ENCODE data around the gene SLC25A19. TPM values are rescaled to one million over a fixed set of nuclear protein-coding genes. Genes with fewer than 3 reads are reported as not detected.
"Not testable (repeated sequence)": the region's sequence is repeated elsewhere in the genome, so short reads cannot be mapped to it uniquely, and the experiment has no call there.

Gene SLC25A19
- total and polyA plus RNA-seq, 9 donors, result 4.1 to 12.1 (median 7.4) TPM

DNA sequence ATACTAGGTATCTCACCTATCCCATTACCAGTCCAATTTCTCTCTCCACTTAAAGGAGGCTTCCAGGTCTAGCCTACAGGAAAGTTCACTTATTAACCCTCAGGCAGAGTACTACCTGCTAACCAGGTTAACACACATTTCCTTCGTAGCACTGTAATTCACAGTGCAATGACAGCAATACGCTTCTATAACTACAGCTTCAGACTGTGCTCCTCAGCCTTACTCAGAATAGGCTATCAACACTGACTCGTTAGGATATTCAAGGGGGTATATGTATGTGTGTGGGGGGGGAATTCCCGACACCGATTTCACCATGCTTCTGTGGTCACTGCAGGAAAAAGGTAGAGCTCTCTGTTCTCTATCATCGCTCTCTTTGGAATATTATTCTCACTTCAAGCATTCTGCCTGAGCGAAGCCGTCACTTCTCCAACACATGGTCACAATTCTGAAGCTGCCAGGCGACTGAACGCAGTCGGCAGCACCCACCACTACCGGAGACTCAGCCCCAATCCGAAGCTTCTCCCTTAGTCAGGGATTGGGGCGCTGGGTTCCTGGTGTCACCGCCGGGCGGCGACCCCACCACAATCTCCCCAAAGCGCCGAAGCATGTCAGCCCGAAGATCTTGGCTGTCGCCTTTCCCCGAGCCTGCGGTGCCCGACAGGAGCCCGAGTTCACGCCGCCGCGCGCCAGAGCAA, 28.4 kb downstream of the SLC25A19 start:
- no peaks in the 10 kb centered on the region for H3K36me3 ChIP-seq
- peak overlapping the region; percentile 94 to 98 for H3K27ac ChIP-seq
- no peak for DNase-seq
- H3K9me3 ChIP-seq, result no peaks in the 10 kb centered on the region
- no peaks in the 10 kb centered on the region for H3K27me3 ChIP-seq
- peaks cover 6% of the 10 kb centered on the region for H3K4me1 ChIP-seq (ENCODE audit: insufficient read depth)
- WGBS, 3 donors, result 1 to 3% (median 1%) methylated on average over 25 to 31 of the region's 31 CpGs
- TF ChIP-seq POLR2A (IDR thresholded peaks at IDR 0.05), result no peak
- TF ChIP-seq EP300 (IDR thresholded peaks at IDR 0.05), result no peak
- TF ChIP-seq CTCF (IDR thresholded peaks at IDR 0.05), result no peak
- peak overlapping the region; percentile 91 for H3K4me3 ChIP-seq
- intact Hi-C loops (cut with DNase I), result no loop called here

- H3K9me3 ChIP-seq; intact Hi-C loops (cut with DNase I); H3K27ac ChIP-seq; H3K27me3 ChIP-seq; DNase-seq; H3K4me3 ChIP-seq; H3K36me3 ChIP-seq; H3K4me1 ChIP-seq (ENCODE audit: insufficient read depth): not testable (repeated sequence)
- WGBS, 3 donors, result 45 to 60% (median 49%) methylated on average over 2 of the region's 2 CpGs
These were observed 32.0 kb downstream of the SLC25A19 start for GRCh38 chr17:75257228-75257627.

DNA sequence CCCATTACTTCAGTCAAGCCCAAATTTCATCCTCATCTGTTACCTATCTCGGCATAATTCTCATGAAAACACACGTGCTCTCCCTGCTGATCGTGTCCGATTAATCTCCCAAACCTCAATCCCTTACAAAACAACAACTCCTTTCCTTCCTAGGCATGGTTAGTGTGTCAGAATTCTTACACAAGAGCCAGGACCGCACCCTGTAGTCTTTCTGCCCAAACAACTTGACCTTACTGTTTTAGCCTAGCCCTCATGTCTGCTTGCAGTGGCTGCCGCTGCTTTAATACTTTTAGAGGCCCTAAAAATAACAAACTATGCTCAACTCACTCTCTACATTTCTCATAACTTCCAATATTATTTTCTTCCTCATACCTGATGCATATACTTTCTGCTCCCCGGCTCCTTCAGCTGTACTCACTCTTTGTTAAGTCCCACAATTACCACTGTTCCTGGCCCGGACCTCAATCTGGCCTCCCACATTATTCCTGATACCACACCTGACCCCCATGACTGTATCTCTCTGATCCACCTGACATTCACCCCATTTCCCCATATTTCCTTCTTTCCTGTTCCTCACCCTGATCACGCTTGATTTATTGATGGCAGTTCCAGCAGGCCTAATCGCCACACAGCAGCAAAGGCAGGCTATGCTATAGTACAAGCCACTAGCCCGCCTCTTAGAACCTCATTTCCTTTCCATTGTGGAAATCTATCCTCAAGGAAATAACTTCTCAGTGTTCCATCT, 33.1 kb downstream of the SLC25A19 start:
- H3K4me1 ChIP-seq (ENCODE audit: insufficient read depth); H3K4me3 ChIP-seq; DNase-seq; intact Hi-C loops (cut with DNase I); H3K27me3 ChIP-seq; H3K27ac ChIP-seq; H3K9me3 ChIP-seq; H3K36me3 ChIP-seq: not testable (repeated sequence)
- 57 to 64% (median 60%) methylated on average over 10 to 11 of the region's 11 CpGs for WGBS, 3 donors

- no peaks in the 10 kb centered on the region for H3K9me3 ChIP-seq
- TF ChIP-seq CTCF (IDR thresholded peaks at IDR 0.05), result no peak
- TF ChIP-seq POLR2A (IDR thresholded peaks at IDR 0.05), result no peak
- TF ChIP-seq EP300 (IDR thresholded peaks at IDR 0.05), result no peak
- 88 to 90% (median 89%) methylated on average over 8 of the region's 8 CpGs for WGBS, 3 donors
- DNase-seq, result no peak
- H3K27me3 ChIP-seq, result no peaks in the 10 kb centered on the region
- no peak overlapping the region for H3K4me3 ChIP-seq
- no peaks in the 10 kb centered on the region for H3K36me3 ChIP-seq
- no peaks in the 10 kb centered on the region for H3K4me1 ChIP-seq (ENCODE audit: insufficient read depth)
- intact Hi-C loops (cut with DNase I), result no loop called here
- no peak overlapping the region for H3K27ac ChIP-seq
These were observed 37.0 kb downstream of the SLC25A19 start for GRCh38 chr17:75252039-75252816.

DNA sequence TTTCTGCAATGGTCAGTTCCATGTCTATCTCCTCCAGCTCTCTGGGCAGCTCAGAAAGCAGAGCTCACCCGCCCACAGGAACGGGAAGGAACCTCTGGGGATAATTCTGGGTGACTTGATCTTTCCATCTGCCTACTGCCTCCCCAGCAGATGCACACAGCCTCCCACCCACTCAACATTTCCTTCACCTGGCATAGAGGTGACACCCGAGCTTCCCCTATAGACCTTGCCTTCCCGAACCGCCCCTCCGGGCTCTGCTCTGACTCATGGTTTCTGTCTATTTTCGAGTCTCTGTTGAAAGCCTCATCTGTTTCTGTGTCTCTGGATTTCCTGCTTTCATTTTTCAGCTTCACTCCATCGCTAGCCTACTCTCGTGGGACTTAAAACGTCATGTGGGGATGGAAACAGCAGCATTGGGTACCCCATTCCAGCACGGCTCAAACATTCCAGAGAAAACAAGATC, 39.2 kb downstream of the SLC25A19 start:
- intact Hi-C loops (cut with DNase I), result no loop called here
- H3K4me3 ChIP-seq, result no peak overlapping the region
- DNase-seq, result no peak
- no peaks in the 10 kb centered on the region for H3K27me3 ChIP-seq
- H3K9me3 ChIP-seq, result no peaks in the 10 kb centered on the region
- no peak overlapping the region for H3K27ac ChIP-seq
- 52 to 71% (median 58%) methylated on average over 11 of the region's 11 CpGs for WGBS, 3 donors
- no peaks in the 10 kb centered on the region for H3K4me1 ChIP-seq (ENCODE audit: insufficient read depth)
- H3K36me3 ChIP-seq, result no peaks in the 10 kb centered on the region
- TF ChIP-seq POLR2A (IDR thresholded peaks at IDR 0.05), result no peak
- no peak for TF ChIP-seq CTCF (IDR thresholded peaks at IDR 0.05)
- TF ChIP-seq EP300 (IDR thresholded peaks at IDR 0.05), result no peak
